K562 (cell line): ENCODE results near the gene PIERCE2. TPM values are rescaled to one million over a fixed set of nuclear protein-coding genes. Genes with fewer than 3 reads are reported as not detected.

Experiments
- ATAC-seq: fragments of 200-7000 bp; cut with Tn5 transposase; 3 replicates; pipeline ENCODE4 v1.9.1; 2020; ENCODE audit warnings: moderate library complexity
- BruUV-seq: library from RNA; stranded (reverse); fragments of 400-500 nt; replicated peaks from 2 replicates; lab custom pipeline; 2021; lab: Mats Ljungman, UMichigan
- CTCF ChIA-PET: fragments of 300-600 bp; formaldehyde crosslinking; extraction: SDS; loops from one replicate; lab custom pipeline; 2021; ENCODE audit warnings: low intra/inter-chr PET ratio; lab: Yijun Ruan, JAX
- POLR2A ChIA-PET: fragments of 300-600, 350-650 bp; sonication (Branson Sonifier 250); formaldehyde crosslinking; extraction: SDS; loops from one replicate; lab custom pipeline; 2021; ENCODE audit warnings: antibody characterized with exemption, inconsistent platforms; lab: Yijun Ruan, JAX
- DNase-seq, 4 experiments: peaks; one replicate each; pipeline versions ENCODE4 v3.0.0 to v3.0.0-alpha.2; 2011 to 2018; ENCODE audit warnings: low spot score in 3 of 4, mixed read lengths in 3 of 4; ENCODE audit errors: extremely low read depth in 1 of 4
- FAIRE-seq: peaks from 2 replicates; lab custom pipeline; 2011; peaks lifted over from hg19 to GRCh38; lab: Jason Lieb, UNC
- H2AFZ ChIP-seq: 2 replicates; pipeline ENCODE4 v1.6.0; 2011; ENCODE audit warnings: low read depth, low read length, control low read depth, inconsistent platforms
- H3K27ac ChIP-seq: fragments of 200-600 bp; 3 replicates; pipeline ENCODE4 v1.8.0; 2011; ENCODE audit warnings: low read depth, mild to moderate bottlenecking, control low read depth, inconsistent platforms, low read length, moderate library complexity, mixed read lengths; ENCODE audit errors: extremely low read depth
- H3K27me3 ChIP-seq, 2 experiments: fragments of 300-600 bp in 1 of 2; 2 replicates in 1 of 2; 3 replicates in 1 of 2; pipeline versions ENCODE4 v1.6.0 to v1.8.0; 2011; ENCODE audit warnings: inconsistent platforms in 2 of 2, low read length in 2 of 2, mild to moderate bottlenecking in 1 of 2, mixed read lengths in 1 of 2, moderate library complexity in 1 of 2; ENCODE audit not compliant: control insufficient read depth in 2 of 2, insufficient read depth in 2 of 2
- H3K36me3 ChIP-seq: fragments of 300-600 bp; 3 replicates; pipeline ENCODE4 v1.8.0; 2011; ENCODE audit warnings: mild to moderate bottlenecking, low read length, inconsistent platforms; ENCODE audit not compliant: control insufficient read depth, insufficient read depth
- H3K4me1 ChIP-seq, 2 experiments: fragments of 200-600 bp in 1 of 2; replicated peaks in 1 of 2; 2 replicates in 1 of 2; 3 replicates in 1 of 2; pipeline versions ENCODE4 v1.5.1 to v1.8.0; 2011; ENCODE audit warnings: inconsistent platforms in 2 of 2, low read length in 2 of 2, mild to moderate bottlenecking in 1 of 2, mixed read lengths in 1 of 2, moderate library complexity in 1 of 2; ENCODE audit not compliant: control insufficient read depth in 2 of 2, insufficient read depth in 2 of 2
- H3K4me2 ChIP-seq: 2 replicates; pipeline ENCODE4 v1.6.1; 2011; ENCODE audit warnings: low read length, control low read depth, inconsistent platforms, mixed read lengths; ENCODE audit not compliant: insufficient read depth
- H3K4me3 ChIP-seq: fragments of 200-600 bp; sonication (generic), shearing (Covaris generic); 2 replicates; pipeline ENCODE4 v1.5.1; 2016; ENCODE audit warnings: control low read depth, inconsistent platforms
- H3K79me2 ChIP-seq: fragments of 200-600 bp; 3 replicates; pipeline ENCODE4 v1.8.0; 2011; ENCODE audit warnings: low read length, inconsistent platforms; ENCODE audit not compliant: control insufficient read depth, insufficient read depth
- H3K9ac ChIP-seq, 2 experiments: 2 replicates each; pipeline versions ENCODE4 v1.6.0 to v1.6.1; 2011; ENCODE audit warnings: low read depth in 2 of 2, low read length in 2 of 2, control low read depth in 1 of 2, inconsistent platforms in 1 of 2, mild to moderate bottlenecking in 1 of 2, mixed read lengths in 1 of 2; ENCODE audit not compliant: insufficient read depth in 1 of 2
- H3K9me1 ChIP-seq: one replicate; pipeline ENCODE4 v1.6.0; 2011; ENCODE audit warnings: inconsistent platforms, mild to moderate bottlenecking, low read length, moderate library complexity; ENCODE audit not compliant: control insufficient read depth, insufficient read depth
- H3K9me3 ChIP-seq: replicated peaks from 2 replicates; pipeline ENCODE4 v1.5.1; 2011; ENCODE audit warnings: low read depth, low read length, inconsistent platforms; ENCODE audit not compliant: control insufficient read depth, insufficient read depth
- H4K20me1 ChIP-seq: replicated peaks from 2 replicates; pipeline ENCODE4 v1.6.1; 2011; ENCODE audit warnings: low read length, inconsistent platforms, mixed read lengths; ENCODE audit not compliant: control insufficient read depth, insufficient read depth
- CHD1 ChIP-seq: fragments of 200-600 bp; sonication (generic); IDR thresholded peaks from one replicate; pipeline ENCODE4 v1.6.1; 2012; ENCODE audit warnings: mild to moderate bottlenecking, moderate library complexity, low read length, inconsistent platforms
- FOXK2 ChIP-seq, 2 experiments: fragments of 450-650 bp; IDR thresholded peaks in 1 of 2; conservative IDR thresholded peaks in 1 of 2; 2 replicates each; pipeline ENCODE4 v1.6.1; 2016; ENCODE audit warnings: low read depth in 2 of 2, mild to moderate bottlenecking in 1 of 2
- HCFC1 ChIP-seq: IDR thresholded peaks from 2 replicates; pipeline ENCODE4 v1.6.1; 2012; ENCODE audit warnings: low read depth, low read length, improper control_type of control experiment
- NELFE ChIP-seq: IDR thresholded peaks from 2 replicates; pipeline ENCODE4 v1.6.1; 2011; ENCODE audit warnings: mild to moderate bottlenecking; ENCODE audit not compliant: insufficient read depth, insufficient read length
- ZC3H4 ChIP-seq: sonication (generic); formaldehyde crosslinking; IDR thresholded peaks from 2 replicates; pipeline ENCODE4 v1.9.0; 2021; ENCODE audit warnings: missing genetic modification reagents, borderline replicate concordance
- ZNF165 ChIP-seq: fragments of 250-450 bp; sonication (Bioruptor Pico); IDR thresholded peaks from 2 replicates; pipeline ENCODE4 v1.4.0; 2020; ENCODE audit warnings: borderline replicate concordance
- WGBS: fragments of 100-300 bp; shearing (Covaris generic); methylation state at CpG from one replicate; pipeline ENCODE4 v1.1.6; 2016; ENCODE audit warnings: low coverage, mixed read lengths; ENCODE audit not compliant: insufficient coverage; ENCODE audit errors: missing lambda C conversion rate; 5-methylcytosine and 5-hydroxymethylcytosine counted together
- in situ Hi-C: fragments of 300-500 bp; cut with MboI; formaldehyde crosslinking; loops from 4 replicates; pipeline ENCODE4 v1.15.0; 2018; ENCODE audit warnings: inconsistent platforms, mixed read lengths
- intact Hi-C: fragments of 100-400 bp; cut with micrococcal nuclease; formaldehyde crosslinking; loops from 2 replicates; pipeline ENCODE4 v1.14.2; 2022
- polyA plus RNA-seq, 8 experiments: library from polyadenylated mRNA; depleted of rRNA in 4 of 8; stranded (reverse) in 5 of 8; unstranded in 3 of 8; fragments of >200 nt; fragmentation: Nextera tagmentation in 2 of 8; fragmentation: Illumina TruSeq in 1 of 8; extraction: Ambion mirVana in 2 of 8; extraction: Trizol in 1 of 8; gene quantifications; 2 replicates each; pipeline versions ENCODE4 v1.2.1 to v1.2.3, GENCODE V29; 2011 to 2014; ENCODE audit warnings: inconsistent platforms in 1 of 8, missing spikeins in 1 of 8
- total RNA-seq, 7 experiments: library from RNA; depleted of rRNA in 6 of 7; stranded (reverse); fragments of >200 nt in 6 of 7; fragmentation: Illumina TruSeq in 2 of 7; extraction: Trizol in 2 of 7; gene quantifications; 2 replicates each; pipeline versions ENCODE4 v1.2.1 to v1.2.3, GENCODE V29; 2011 to 2021; ENCODE audit warnings: low replicate concordance in 1 of 7
- TF ChIP-seq, protein P1 (sequence below), 2 experiments: fragments of 450-650 bp; IDR thresholded peaks; 2 replicates each; pipeline ENCODE4 v1.6.1; 2016
- TF ChIP-seq, protein P2 (sequence below): fragments of 200-800 bp; sonication (Bioruptor generic); IDR thresholded peaks from 2 replicates; pipeline ENCODE4 v1.6.1; 2016; ENCODE audit warnings: missing genetic modification characterization, missing compliant biosample characterization
- TF ChIP-seq, protein P3 (sequence below): sonication (generic); formaldehyde crosslinking; IDR thresholded peaks from 2 replicates; pipeline ENCODE4 v1.8.0; 2022; ENCODE audit warnings: mild to moderate bottlenecking, missing genetic modification reagents

The PIERCE2 gene
- total and polyA plus RNA-seq, 9 of the 15 experiments (the other 6 are each of a cell fraction or from before 2014, with no cell fraction given) = 2.9 to 4.8 (median 4.0) TPM

DNA sequence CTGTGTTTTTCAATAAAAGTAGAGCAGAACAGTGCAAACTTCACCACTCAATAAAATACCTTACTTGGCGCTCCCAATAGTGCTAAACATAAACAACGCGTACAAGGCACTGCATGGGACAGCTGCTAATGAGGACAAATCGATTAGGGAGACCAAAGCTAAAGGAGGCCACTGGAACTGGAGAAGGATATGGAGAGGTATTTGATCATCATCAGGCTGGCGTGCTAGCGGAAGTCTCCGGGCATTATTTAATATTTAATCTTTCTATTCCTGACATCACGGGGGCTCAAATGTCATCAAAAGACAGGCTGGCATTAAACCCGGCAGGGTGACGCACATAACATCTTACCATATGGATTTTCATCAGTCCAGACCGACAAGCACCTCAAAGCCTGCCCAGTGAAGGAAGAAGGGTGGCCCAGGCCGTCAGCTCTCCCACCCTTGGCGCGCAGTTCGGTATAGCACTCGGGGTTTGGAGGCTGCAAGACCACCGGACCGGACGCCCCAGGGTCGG, 740 bp upstream of the PIERCE2 start:
- in situ Hi-C loops = no loop called here
- Histone ChIP-seq H3K27me3 (no peaks in the 10 kb centered on the region), H3K79me2 (peaks cover 56% of the 10 kb centered on the region), H3K27ac (peak overlapping the region; percentile 91), H3K9me3 (no peaks in the 10 kb centered on the region), H3K4me1 (peaks cover 12 to 20% of the 10 kb centered on the region in 2 experiments), H2AFZ (peak overlapping the region; percentile 88), H3K4me3 (peak overlapping the region; percentile 69), H3K9me1 (no peaks in the 10 kb centered on the region), H3K9ac (peak overlapping the region; percentile 84 to 94), H4K20me1 (no peaks in the 10 kb centered on the region), H3K36me3 (no peaks in the 10 kb centered on the region), H3K4me2 (peak overlapping the region; percentile 97)
- peak; percentile 1 for ATAC-seq
- CTCF ChIA-PET = interaction anchor here (0.8 kb wide), 2 partner anchors 9 to 213 kb away, joined by 3 read pairs; no protein-coding TSS in a partner anchor
- BruUV-seq = TSS peak; percentile 65
- no peak for FAIRE-seq
- DNase-seq = peak in 2 of 4 experiments; percentile 7 to 12
- under 1% methylated on average over 15 of the region's 20 CpGs for WGBS
- intact Hi-C loops = loop anchor here (1.0 to 5.0 kb wide), 2 partner anchors 28 to 170 kb away; no protein-coding TSS in a partner anchor
- POLR2A ChIA-PET = interaction anchor here (0.7 to 3.5 kb wide), 9 partner anchors 10 to 1392 kb away, joined by 3 to 21 read pairs (median 4); partner anchors contain the start of genes PIGB and PIGBOS1
- 0 out of 2 replicates have a peak, but pooled peaks have one; percentile 7 for TF ChIP-seq ZNF165
- TF ChIP-seq CHD1 = peak; percentile 70
- TF ChIP-seq HCFC1 = no peak
- TF ChIP-seq, protein P1, sequence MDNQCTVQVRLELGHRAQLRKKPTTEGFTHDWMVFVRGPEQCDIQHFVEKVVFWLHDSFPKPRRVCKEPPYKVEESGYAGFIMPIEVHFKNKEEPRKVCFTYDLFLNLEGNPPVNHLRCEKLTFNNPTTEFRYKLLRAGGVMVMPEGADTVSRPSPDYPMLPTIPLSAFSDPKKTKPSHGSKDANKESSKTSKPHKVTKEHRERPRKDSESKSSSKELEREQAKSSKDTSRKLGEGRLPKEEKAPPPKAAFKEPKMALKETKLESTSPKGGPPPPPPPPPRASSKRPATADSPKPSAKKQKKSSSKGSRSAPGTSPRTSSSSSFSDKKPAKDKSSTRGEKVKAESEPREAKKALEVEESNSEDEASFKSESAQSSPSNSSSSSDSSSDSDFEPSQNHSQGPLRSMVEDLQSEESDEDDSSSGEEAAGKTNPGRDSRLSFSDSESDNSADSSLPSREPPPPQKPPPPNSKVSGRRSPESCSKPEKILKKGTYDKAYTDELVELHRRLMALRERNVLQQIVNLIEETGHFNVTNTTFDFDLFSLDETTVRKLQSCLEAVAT (IDR thresholded peaks at IDR 0.05) = 0 out of 4 replicates have a peak, but pooled peaks of 1 of the 2 experiments have one; percentile 21
- 0 out of 2 replicates have a peak, but pooled peaks have one; percentile 40 for TF ChIP-seq ZC3H4 (CRISPR knock-in tag)
- TF ChIP-seq, protein P2, sequence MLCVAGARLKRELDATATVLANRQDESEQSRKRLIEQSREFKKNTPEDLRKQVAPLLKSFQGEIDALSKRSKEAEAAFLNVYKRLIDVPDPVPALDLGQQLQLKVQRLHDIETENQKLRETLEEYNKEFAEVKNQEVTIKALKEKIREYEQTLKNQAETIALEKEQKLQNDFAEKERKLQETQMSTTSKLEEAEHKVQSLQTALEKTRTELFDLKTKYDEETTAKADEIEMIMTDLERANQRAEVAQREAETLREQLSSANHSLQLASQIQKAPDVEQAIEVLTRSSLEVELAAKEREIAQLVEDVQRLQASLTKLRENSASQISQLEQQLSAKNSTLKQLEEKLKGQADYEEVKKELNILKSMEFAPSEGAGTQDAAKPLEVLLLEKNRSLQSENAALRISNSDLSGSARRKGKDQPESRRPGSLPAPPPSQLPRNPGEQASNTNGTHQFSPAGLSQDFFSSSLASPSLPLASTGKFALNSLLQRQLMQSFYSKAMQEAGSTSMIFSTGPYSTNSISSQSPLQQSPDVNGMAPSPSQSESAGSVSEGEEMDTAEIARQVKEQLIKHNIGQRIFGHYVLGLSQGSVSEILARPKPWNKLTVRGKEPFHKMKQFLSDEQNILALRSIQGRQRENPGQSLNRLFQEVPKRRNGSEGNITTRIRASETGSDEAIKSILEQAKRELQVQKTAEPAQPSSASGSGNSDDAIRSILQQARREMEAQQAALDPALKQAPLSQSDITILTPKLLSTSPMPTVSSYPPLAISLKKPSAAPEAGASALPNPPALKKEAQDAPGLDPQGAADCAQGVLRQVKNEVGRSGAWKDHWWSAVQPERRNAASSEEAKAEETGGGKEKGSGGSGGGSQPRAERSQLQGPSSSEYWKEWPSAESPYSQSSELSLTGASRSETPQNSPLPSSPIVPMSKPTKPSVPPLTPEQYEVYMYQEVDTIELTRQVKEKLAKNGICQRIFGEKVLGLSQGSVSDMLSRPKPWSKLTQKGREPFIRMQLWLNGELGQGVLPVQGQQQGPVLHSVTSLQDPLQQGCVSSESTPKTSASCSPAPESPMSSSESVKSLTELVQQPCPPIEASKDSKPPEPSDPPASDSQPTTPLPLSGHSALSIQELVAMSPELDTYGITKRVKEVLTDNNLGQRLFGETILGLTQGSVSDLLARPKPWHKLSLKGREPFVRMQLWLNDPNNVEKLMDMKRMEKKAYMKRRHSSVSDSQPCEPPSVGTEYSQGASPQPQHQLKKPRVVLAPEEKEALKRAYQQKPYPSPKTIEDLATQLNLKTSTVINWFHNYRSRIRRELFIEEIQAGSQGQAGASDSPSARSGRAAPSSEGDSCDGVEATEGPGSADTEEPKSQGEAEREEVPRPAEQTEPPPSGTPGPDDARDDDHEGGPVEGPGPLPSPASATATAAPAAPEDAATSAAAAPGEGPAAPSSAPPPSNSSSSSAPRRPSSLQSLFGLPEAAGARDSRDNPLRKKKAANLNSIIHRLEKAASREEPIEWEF = 0 out of 2 replicates have a peak, but pooled peaks have one; percentile 81
- TF ChIP-seq, protein P3, sequence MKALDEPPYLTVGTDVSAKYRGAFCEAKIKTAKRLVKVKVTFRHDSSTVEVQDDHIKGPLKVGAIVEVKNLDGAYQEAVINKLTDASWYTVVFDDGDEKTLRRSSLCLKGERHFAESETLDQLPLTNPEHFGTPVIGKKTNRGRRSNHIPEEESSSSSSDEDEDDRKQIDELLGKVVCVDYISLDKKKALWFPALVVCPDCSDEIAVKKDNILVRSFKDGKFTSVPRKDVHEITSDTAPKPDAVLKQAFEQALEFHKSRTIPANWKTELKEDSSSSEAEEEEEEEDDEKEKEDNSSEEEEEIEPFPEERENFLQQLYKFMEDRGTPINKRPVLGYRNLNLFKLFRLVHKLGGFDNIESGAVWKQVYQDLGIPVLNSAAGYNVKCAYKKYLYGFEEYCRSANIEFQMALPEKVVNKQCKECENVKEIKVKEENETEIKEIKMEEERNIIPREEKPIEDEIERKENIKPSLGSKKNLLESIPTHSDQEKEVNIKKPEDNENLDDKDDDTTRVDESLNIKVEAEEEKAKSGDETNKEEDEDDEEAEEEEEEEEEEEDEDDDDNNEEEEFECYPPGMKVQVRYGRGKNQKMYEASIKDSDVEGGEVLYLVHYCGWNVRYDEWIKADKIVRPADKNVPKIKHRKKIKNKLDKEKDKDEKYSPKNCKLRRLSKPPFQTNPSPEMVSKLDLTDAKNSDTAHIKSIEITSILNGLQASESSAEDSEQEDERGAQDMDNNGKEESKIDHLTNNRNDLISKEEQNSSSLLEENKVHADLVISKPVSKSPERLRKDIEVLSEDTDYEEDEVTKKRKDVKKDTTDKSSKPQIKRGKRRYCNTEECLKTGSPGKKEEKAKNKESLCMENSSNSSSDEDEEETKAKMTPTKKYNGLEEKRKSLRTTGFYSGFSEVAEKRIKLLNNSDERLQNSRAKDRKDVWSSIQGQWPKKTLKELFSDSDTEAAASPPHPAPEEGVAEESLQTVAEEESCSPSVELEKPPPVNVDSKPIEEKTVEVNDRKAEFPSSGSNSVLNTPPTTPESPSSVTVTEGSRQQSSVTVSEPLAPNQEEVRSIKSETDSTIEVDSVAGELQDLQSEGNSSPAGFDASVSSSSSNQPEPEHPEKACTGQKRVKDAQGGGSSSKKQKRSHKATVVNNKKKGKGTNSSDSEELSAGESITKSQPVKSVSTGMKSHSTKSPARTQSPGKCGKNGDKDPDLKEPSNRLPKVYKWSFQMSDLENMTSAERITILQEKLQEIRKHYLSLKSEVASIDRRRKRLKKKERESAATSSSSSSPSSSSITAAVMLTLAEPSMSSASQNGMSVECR = peak; percentile 66; the same call in 1 of the 2 replicates
- TF ChIP-seq FOXK2 (conservative IDR thresholded peaks at IDR 0.05 in 1 of 2, IDR thresholded peaks at IDR 0.05 in 1 of 2; ENCODE audit: low read depth in 2 of 2) = peak in 1 of 2 experiments; percentile 35; a peak in 1 of 4 replicates
- TF ChIP-seq NELFE = no peak
